SU-DHL-6 (cell line): ENCODE data around the gene ELMO2.

Experiments used
- H2AFZ ChIP-seq: fragments of 200-600 bp; sonication (generic); 2 replicates; pipeline ENCODE4 v1.6.1; 2014; ENCODE audit warnings: low read depth, mild to moderate bottlenecking, moderate library complexity, mixed read lengths, antibody characterized with exemption, low read length; ENCODE audit not compliant: severe bottlenecking
- H3F3A ChIP-seq: fragments of 200-600 bp; shearing (Covaris generic); 2 replicates; pipeline ENCODE4 v1.6.0; 2016; ENCODE audit warnings: antibody characterized with exemption, mild to moderate bottlenecking; ENCODE audit not compliant: insufficient read depth
- H3K27ac ChIP-seq: fragments of 200-600 bp; sonication (generic); 2 replicates; pipeline ENCODE4 v1.5.1; 2016; ENCODE audit warnings: low read depth, mild to moderate bottlenecking, low read length, moderate library complexity, mixed read lengths
- H3K27me3 ChIP-seq: fragments of 200-600 bp; sonication (generic), shearing (Covaris generic); 2 replicates; pipeline ENCODE4 v1.6.0; 2014; ENCODE audit warnings: mild to moderate bottlenecking, low read length
- H3K36me3 ChIP-seq: fragments of 200-600 bp; sonication (generic); 2 replicates; pipeline ENCODE4 v1.6.1; 2014; ENCODE audit warnings: mild to moderate bottlenecking, low read length, mixed read lengths
- H3K4me2 ChIP-seq: fragments of 300-600, 200-600 bp; shearing (Covaris generic), sonication (generic); 2 replicates; pipeline ENCODE4 v1.6.0; 2014; ENCODE audit warnings: low read length, low read depth, mild to moderate bottlenecking; ENCODE audit not compliant: poor library complexity, severe bottlenecking
- H3K4me3 ChIP-seq: fragments of 200-600 bp; sonication (generic); 2 replicates; pipeline ENCODE4 v1.5.1; 2014; ENCODE audit warnings: antibody characterized with exemption, low read length, mild to moderate bottlenecking, mixed read lengths; ENCODE audit not compliant: insufficient read depth, poor library complexity, severe bottlenecking
- H3K79me2 ChIP-seq: fragments of 200-600 bp; sonication (generic); 2 replicates; pipeline ENCODE4 v1.6.1; 2014; ENCODE audit warnings: mild to moderate bottlenecking, low read length, moderate library complexity; ENCODE audit not compliant: insufficient read depth
- H3K9ac ChIP-seq: fragments of 200-600 bp; sonication (generic); 2 replicates; pipeline ENCODE4 v1.7.0; 2014; ENCODE audit warnings: mild to moderate bottlenecking, low read length
- H3K9me2 ChIP-seq: fragments of 200-600 bp; sonication (generic); replicated peaks from 2 replicates; pipeline ENCODE4 v1.6.1; 2014; ENCODE audit warnings: low read length; ENCODE audit not compliant: insufficient read depth
- H3K9me3 ChIP-seq: fragments of 200-600 bp; sonication (generic); 2 replicates; pipeline ENCODE4 v1.6.1; 2014; ENCODE audit warnings: low read length, mixed read lengths; ENCODE audit not compliant: insufficient read depth
- H4K20me1 ChIP-seq: fragments of 200-600 bp; sonication (generic); 2 replicates; pipeline ENCODE4 v1.6.1; 2014; ENCODE audit warnings: low read depth, mild to moderate bottlenecking, antibody characterized with exemption, low read length, moderate library complexity, mixed read lengths
- EZH2phosphoT487 ChIP-seq: fragments of 200-600 bp; sonication (generic), shearing (Covaris generic); conservative IDR thresholded peaks from 2 replicates; pipeline ENCODE4 v1.6.1; 2018; ENCODE audit warnings: mild to moderate bottlenecking, antibody characterized with exemption, low read length, moderate library complexity, mixed read lengths
- TF ChIP-seq, protein P1 (sequence below): fragments of 200-600 bp; sonication (generic); IDR thresholded peaks from one replicate; pipeline ENCODE4 v1.5.1; 2017; ENCODE audit warnings: antibody characterized with exemption, mild to moderate bottlenecking, low read length, moderate library complexity; ENCODE audit not compliant: insufficient read depth, poor library complexity, severe bottlenecking

Gene ELMO2

DNA sequence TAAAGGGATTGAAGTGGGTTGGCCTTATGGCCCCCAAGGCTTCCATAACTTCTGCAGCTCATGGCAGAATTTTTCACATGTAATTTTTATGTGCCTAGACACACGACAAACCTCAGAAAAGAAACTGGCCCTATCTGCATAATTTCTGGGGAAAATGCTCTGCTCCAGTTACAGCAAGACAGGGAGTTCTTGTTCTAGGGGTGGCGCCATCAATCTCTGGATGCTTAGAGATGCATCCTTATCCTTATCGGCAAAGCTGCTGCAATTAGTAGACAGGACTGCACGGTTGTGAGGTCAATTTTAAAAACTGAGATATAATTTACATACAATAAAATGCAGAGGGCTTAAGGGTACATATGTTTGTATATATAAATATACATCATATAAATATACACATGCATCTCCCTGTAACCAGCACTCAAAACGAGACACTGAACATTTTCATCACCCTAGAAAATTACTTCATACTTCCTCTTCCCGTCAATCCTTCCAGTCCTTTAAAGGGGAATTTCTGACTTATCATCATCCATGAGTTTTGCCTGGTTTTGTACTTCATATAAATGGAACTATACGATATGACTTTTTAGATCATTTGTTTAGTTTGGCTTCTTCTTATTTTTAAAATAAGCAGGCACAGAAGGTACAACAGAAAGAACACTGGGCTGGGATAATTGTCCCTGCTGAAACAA, 10.2 kb downstream of the ELMO2 start:
- no peak overlapping the region for H3K4me3 ChIP-seq
- no peaks in the 10 kb centered on the region for H3K9me2 ChIP-seq
- no peaks in the 10 kb centered on the region for H3K79me2 ChIP-seq
- no peaks in the 10 kb centered on the region for H3K27me3 ChIP-seq
- no peak overlapping the region for H3K27ac ChIP-seq
- H3K4me2 ChIP-seq, result no peak overlapping the region
- no peak overlapping the region for H3K9ac ChIP-seq
- no peak overlapping the region for H2AFZ ChIP-seq
- no peaks in the 10 kb centered on the region for H3K9me3 ChIP-seq
- TF ChIP-seq, protein P1, sequence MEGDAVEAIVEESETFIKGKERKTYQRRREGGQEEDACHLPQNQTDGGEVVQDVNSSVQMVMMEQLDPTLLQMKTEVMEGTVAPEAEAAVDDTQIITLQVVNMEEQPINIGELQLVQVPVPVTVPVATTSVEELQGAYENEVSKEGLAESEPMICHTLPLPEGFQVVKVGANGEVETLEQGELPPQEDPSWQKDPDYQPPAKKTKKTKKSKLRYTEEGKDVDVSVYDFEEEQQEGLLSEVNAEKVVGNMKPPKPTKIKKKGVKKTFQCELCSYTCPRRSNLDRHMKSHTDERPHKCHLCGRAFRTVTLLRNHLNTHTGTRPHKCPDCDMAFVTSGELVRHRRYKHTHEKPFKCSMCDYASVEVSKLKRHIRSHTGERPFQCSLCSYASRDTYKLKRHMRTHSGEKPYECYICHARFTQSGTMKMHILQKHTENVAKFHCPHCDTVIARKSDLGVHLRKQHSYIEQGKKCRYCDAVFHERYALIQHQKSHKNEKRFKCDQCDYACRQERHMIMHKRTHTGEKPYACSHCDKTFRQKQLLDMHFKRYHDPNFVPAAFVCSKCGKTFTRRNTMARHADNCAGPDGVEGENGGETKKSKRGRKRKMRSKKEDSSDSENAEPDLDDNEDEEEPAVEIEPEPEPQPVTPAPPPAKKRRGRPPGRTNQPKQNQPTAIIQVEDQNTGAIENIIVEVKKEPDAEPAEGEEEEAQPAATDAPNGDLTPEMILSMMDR, result no peak
- no peak for TF ChIP-seq EZH2phosphoT487
- H4K20me1 ChIP-seq, result no peaks in the 10 kb centered on the region; the same call in 1 of the 2 replicates
- no peaks in the 10 kb centered on the region for H3F3A ChIP-seq
- no peaks in the 10 kb centered on the region for H3K36me3 ChIP-seq

GRCh38 chr20:46394872-46395760, 11.3 kb downstream of the ELMO2 start:
- H2AFZ ChIP-seq, result no peak overlapping the region
- H3K9me3 ChIP-seq, result no peaks in the 10 kb centered on the region
- H3K4me3 ChIP-seq, result no peak overlapping the region
- H3K4me2 ChIP-seq, result no peak overlapping the region
- H4K20me1 ChIP-seq, result no peaks in the 10 kb centered on the region; the same call in 1 of the 2 replicates
- no peaks in the 10 kb centered on the region for H3F3A ChIP-seq
- H3K36me3 ChIP-seq, result no peaks in the 10 kb centered on the region
- no peaks in the 10 kb centered on the region for H3K9me2 ChIP-seq
- TF ChIP-seq, protein P1, result no peak
- TF ChIP-seq EZH2phosphoT487, result no peak
- H3K27me3 ChIP-seq, result no peaks in the 10 kb centered on the region
- no peaks in the 10 kb centered on the region for H3K79me2 ChIP-seq
- no peak overlapping the region for H3K9ac ChIP-seq
- no peak overlapping the region for H3K27ac ChIP-seq

GRCh38 chr20:46393967-46394366, 12.4 kb downstream of the ELMO2 start:
- Histone ChIP-seq H3K9me3 (no peaks in the 10 kb centered on the region), H3K36me3 (no peaks in the 10 kb centered on the region), H3F3A (no peaks in the 10 kb centered on the region), H3K79me2 (no peaks in the 10 kb centered on the region), H4K20me1 (no peaks in the 10 kb centered on the region), H3K4me2 (no peak overlapping the region), H3K27ac (no peak overlapping the region), H3K9me2 (no peaks in the 10 kb centered on the region), H2AFZ (no peak overlapping the region), H3K9ac (no peak overlapping the region), H3K27me3 (no peaks in the 10 kb centered on the region), H3K4me3 (no peak overlapping the region)
- TF ChIP-seq, protein P1, result no peak
- TF ChIP-seq EZH2phosphoT487, result no peak
